Thoracic aorta (tissue), 2 donors: ENCODE measurements around the gene KY. TPM values are rescaled to one million over a fixed set of nuclear protein-coding genes. Genes with fewer than 3 reads are reported as not detected.

Experiments
- ATAC-seq: fragments of 150-250 bp; one replicate; pipeline ENCODE4 v1.8.0; 2017; ENCODE audit warnings: low read depth; ENCODE audit not compliant: insufficient number of reproducible peaks, low FRiP score
- DNase-seq: peaks from one replicate; pipeline ENCODE4 v3.0.0-alpha.2; 2020; ENCODE audit warnings: low spot score
- H3K27ac ChIP-seq, 2 donors: fragments of 200-600 bp; sonication (generic); 1 replicate in 1 of 2; 2 replicates in 1 of 2; pipeline ENCODE4 v1.5.1; 2016; ENCODE audit warnings: mild to moderate bottlenecking in 2 of 2, moderate library complexity in 2 of 2
- H3K27me3 ChIP-seq: fragments of 200-600 bp; sonication (generic); replicated peaks from 2 replicates; pipeline ENCODE4 v1.6.0; 2016; ENCODE audit warnings: mild to moderate bottlenecking; ENCODE audit not compliant: insufficient read depth
- H3K36me3 ChIP-seq: fragments of 200-600 bp; sonication (generic); one replicate; pipeline ENCODE4 v1.5.1; 2016
- H3K4me1 ChIP-seq, 2 donors: fragments of 200-600 bp; sonication (generic); 1 replicate in 1 of 2; 2 replicates in 1 of 2; pipeline versions ENCODE4 v1.5.1 to v1.6.0; 2016; ENCODE audit warnings: low read depth in 2 of 2, mild to moderate bottlenecking in 1 of 2; ENCODE audit not compliant: control insufficient read depth in 1 of 2
- H3K4me3 ChIP-seq: fragments of 200-600 bp; sonication (generic); 2 replicates; pipeline ENCODE4 v1.5.1; 2016; ENCODE audit warnings: mild to moderate bottlenecking
- H3K9me3 ChIP-seq: fragments of 200-600 bp; sonication (generic); 2 replicates; pipeline ENCODE4 v1.5.1; 2016
- CTCF ChIP-seq: fragments of 200-600 bp; sonication (generic); IDR thresholded peaks from one replicate; pipeline ENCODE4 v1.5.1; 2019; ENCODE audit warnings: antibody characterized with exemption
- total RNA-seq, 2 donors: library from RNA; depleted of rRNA; stranded (reverse); fragments of >200 nt; gene quantifications; one replicate each; pipeline versions ENCODE4 v1.1.0 to v1.2.3, GENCODE V29; 2016

KY gene
- total RNA-seq, 2 donors from 2014 or later, result 1.3 to 2.6 TPM

DNA sequence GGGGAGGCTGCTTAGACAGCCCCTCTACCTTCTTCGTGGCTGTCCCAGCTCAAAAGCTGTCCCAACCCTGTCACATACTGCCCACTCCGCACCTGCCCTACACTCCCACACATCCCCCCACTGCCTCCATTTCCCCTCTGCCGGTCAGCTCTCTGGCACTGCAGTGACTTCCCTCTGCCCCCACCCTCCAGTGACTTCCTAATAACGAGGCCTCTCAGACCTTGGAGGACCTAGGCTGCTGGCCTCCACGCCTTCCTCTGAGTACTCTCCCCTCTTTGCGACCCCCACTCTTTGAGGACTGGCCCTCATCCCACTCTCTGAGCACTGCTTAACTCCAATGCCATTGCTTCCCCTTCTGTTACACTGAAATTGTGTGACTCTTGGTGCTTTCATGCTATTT, 45.3 kb downstream of the KY start:
- no peak overlapping the region for H3K4me3 ChIP-seq
- TF ChIP-seq CTCF, result no peak
- H3K4me1 ChIP-seq, result peaks cover 0 to 4% of the 10 kb centered on the region in 2 donors
- ATAC-seq (no peak), DNase-seq (no peak)
- no peaks in the 10 kb centered on the region for H3K9me3 ChIP-seq
- no peaks in the 10 kb centered on the region for H3K36me3 ChIP-seq
- H3K27me3 ChIP-seq, result no peaks in the 10 kb centered on the region
- H3K27ac ChIP-seq, result no peak overlapping the region

GRCh38 chr3:134603956-134604355, 46.9 kb downstream of the KY start:
- DNase-seq (no peak), ATAC-seq (no peak)
- Histone ChIP-seq H3K4me3 (no peak overlapping the region), H3K4me1 (peaks cover 0 to 4% of the 10 kb centered on the region in 2 donors), H3K9me3 (no peaks in the 10 kb centered on the region), H3K27me3 (no peaks in the 10 kb centered on the region), H3K36me3 (no peaks in the 10 kb centered on the region), H3K27ac (no peak overlapping the region)
- no peak for TF ChIP-seq CTCF

- Histone ChIP-seq H3K9me3 (no peaks in the 10 kb centered on the region), H3K27ac (no peak overlapping the region), H3K36me3 (no peaks in the 10 kb centered on the region), H3K4me1 (peaks cover 0 to 4% of the 10 kb centered on the region in 2 donors), H3K4me3 (no peak overlapping the region), H3K27me3 (no peaks in the 10 kb centered on the region)
- ATAC-seq (no peak), DNase-seq (no peak)
- TF ChIP-seq CTCF, result no peak
These were observed 47.3 kb downstream of the KY start for GRCh38 chr3:134603480-134603879.

- H3K4me3 ChIP-seq, result no peak overlapping the region
- ATAC-seq (no peak), DNase-seq (no peak)
- peaks cover 0 to 4% of the 10 kb centered on the region in 2 donors for H3K4me1 ChIP-seq
- H3K9me3 ChIP-seq, result no peaks in the 10 kb centered on the region
- no peak for TF ChIP-seq CTCF
- no peaks in the 10 kb centered on the region for H3K36me3 ChIP-seq
- H3K27ac ChIP-seq, result no peak overlapping the region
- H3K27me3 ChIP-seq, result no peaks in the 10 kb centered on the region
These were observed 48.4 kb downstream of the KY start for GRCh38 chr3:134602440-134602814.

- Histone ChIP-seq H3K27me3 (no peaks in the 10 kb centered on the region), H3K9me3 (no peaks in the 10 kb centered on the region), H3K4me3 (no peak overlapping the region), H3K27ac (no peak overlapping the region), H3K36me3 (no peaks in the 10 kb centered on the region), H3K4me1 (peaks cover 0 to 4% of the 10 kb centered on the region in 2 donors)
- no peak for ATAC-seq
- DNase-seq, result no peak
- no peak for TF ChIP-seq CTCF
These were observed 49.0 kb downstream of the KY start for GRCh38 chr3:134601539-134602439.
